Testis (tissue), 2 donors: Measurements from ENCODE around the gene GRAMD1A.

Experiments used
- CTCF ChIP-seq, 3 experiments: fragments of 450-650 bp in 2 of 3; fragments of 200-600 bp in 1 of 3; sonication (generic) in 1 of 3; IDR thresholded peaks; one replicate each; pipeline ENCODE4 v1.5.1; 2016 to 2019; ENCODE audit warnings: antibody characterized with exemption in 3 of 3, mild to moderate bottlenecking in 2 of 3, moderate library complexity in 1 of 3
- POLR2A ChIP-seq: fragments of 450-650 bp; IDR thresholded peaks from one replicate; pipeline ENCODE4 v1.6.1; 2017; ENCODE audit warnings: antibody characterized with exemption, mild to moderate bottlenecking, moderate library complexity

- no peak for TF ChIP-seq CTCF (IDR thresholded peaks at IDR 0.05)
- no peak for TF ChIP-seq POLR2A
These were observed 14.7 kb upstream of the GRAMD1A start for GRCh38 chr19:34985249-34986022.
